Hepatocyte (in vitro differentiated cells): ENCODE measurements around the gene ITK. TPM values are rescaled to one million over a fixed set of nuclear protein-coding genes. Genes with fewer than 3 reads are reported as not detected.

ENCODE experiments used
- DNase-seq: peaks from one replicate; pipeline ENCODE4 v3.0.0-alpha.2; 2016; ENCODE audit warnings: low spot score
- H2AFZ ChIP-seq: fragments of 200-600 bp; sonication (generic); 2 replicates; pipeline ENCODE4 v1.6.0; 2016; ENCODE audit warnings: antibody characterized with exemption, mild to moderate bottlenecking
- H3K27ac ChIP-seq: fragments of 200-600 bp; sonication (generic); 2 replicates; pipeline ENCODE4 v1.5.1; 2016; ENCODE audit warnings: mild to moderate bottlenecking
- H3K27me3 ChIP-seq: fragments of 200-600 bp; sonication (generic); 2 replicates; pipeline ENCODE4 v1.6.1; 2016
- H3K36me3 ChIP-seq: fragments of 200-600 bp; sonication (generic); replicated peaks from 2 replicates; pipeline ENCODE4 v1.5.1; 2016; ENCODE audit warnings: low read depth; ENCODE audit not compliant: insufficient read depth
- H3K4me1 ChIP-seq: fragments of 200-600 bp; sonication (generic); 2 replicates; pipeline ENCODE4 v1.5.1; 2016; ENCODE audit warnings: mild to moderate bottlenecking, moderate library complexity; ENCODE audit not compliant: insufficient read depth
- H3K4me2 ChIP-seq: fragments of 200-600 bp; sonication (generic); 2 replicates; pipeline ENCODE4 v1.6.0; 2016
- H3K4me3 ChIP-seq: fragments of 200-600 bp; sonication (generic); 2 replicates; pipeline ENCODE4 v1.5.1; 2016; ENCODE audit warnings: mild to moderate bottlenecking
- H3K79me2 ChIP-seq: fragments of 200-600 bp; sonication (generic); 2 replicates; pipeline ENCODE4 v1.6.0; 2017; ENCODE audit warnings: mild to moderate bottlenecking
- H3K9me2 ChIP-seq: fragments of 200-600 bp; sonication (generic); replicated peaks from 2 replicates; pipeline ENCODE4 v1.6.0; 2017; ENCODE audit warnings: mild to moderate bottlenecking; ENCODE audit not compliant: insufficient read depth
- H3K9me3 ChIP-seq: fragments of 200-600 bp; sonication (generic); 2 replicates; pipeline ENCODE4 v1.5.1; 2016; ENCODE audit warnings: low read depth, mild to moderate bottlenecking
- H4K20me1 ChIP-seq: fragments of 200-600 bp; sonication (generic); 2 replicates; pipeline ENCODE4 v1.6.0; 2016; ENCODE audit warnings: mild to moderate bottlenecking; ENCODE audit not compliant: insufficient read depth, poor library complexity, severe bottlenecking
- EZH2 ChIP-seq: fragments of 200-600 bp; sonication (generic); IDR thresholded peaks from 2 replicates; pipeline ENCODE4 v1.6.1; 2016; ENCODE audit warnings: antibody characterized with exemption, mild to moderate bottlenecking, borderline replicate concordance
- EZH2phosphoT487 ChIP-seq: fragments of 200-600 bp; sonication (generic); IDR thresholded peaks from one replicate; pipeline ENCODE4 v1.6.1; 2018; ENCODE audit warnings: antibody characterized with exemption, mild to moderate bottlenecking, low read depth, moderate library complexity; ENCODE audit not compliant: unreplicated experiment, severe bottlenecking
- WGBS: methylation state at CpG from one replicate; pipeline ENCODE4 v1.1.6; 2016; ENCODE audit warnings: low lambda C conversion rate; ENCODE audit errors: missing lambda C conversion rate; 5-methylcytosine and 5-hydroxymethylcytosine counted together
- polyA plus RNA-seq: library from polyadenylated mRNA; unstranded; fragments of >200 nt; fragmentation: Nextera tagmentation; extraction: Ambion mirVana; gene quantifications from 2 replicates; pipeline ENCODE4 v1.2.1, GENCODE V29; 2016
- total RNA-seq: library from RNA; depleted of rRNA; stranded (reverse); fragments of >200 nt; gene quantifications from 2 replicates; pipeline ENCODE4 v1.2.3, GENCODE V29; 2014
- TF ChIP-seq, protein P1 (sequence below): fragments of 200-600 bp; sonication (generic); IDR thresholded peaks from 2 replicates; pipeline ENCODE4 v1.5.1; 2016; ENCODE audit warnings: antibody characterized with exemption, mild to moderate bottlenecking; ENCODE audit not compliant: poor library complexity

The ITK gene
- total and polyA plus RNA-seq, 2 experiments from 2014 or later: 0.18 to 0.20 TPM

DNA sequence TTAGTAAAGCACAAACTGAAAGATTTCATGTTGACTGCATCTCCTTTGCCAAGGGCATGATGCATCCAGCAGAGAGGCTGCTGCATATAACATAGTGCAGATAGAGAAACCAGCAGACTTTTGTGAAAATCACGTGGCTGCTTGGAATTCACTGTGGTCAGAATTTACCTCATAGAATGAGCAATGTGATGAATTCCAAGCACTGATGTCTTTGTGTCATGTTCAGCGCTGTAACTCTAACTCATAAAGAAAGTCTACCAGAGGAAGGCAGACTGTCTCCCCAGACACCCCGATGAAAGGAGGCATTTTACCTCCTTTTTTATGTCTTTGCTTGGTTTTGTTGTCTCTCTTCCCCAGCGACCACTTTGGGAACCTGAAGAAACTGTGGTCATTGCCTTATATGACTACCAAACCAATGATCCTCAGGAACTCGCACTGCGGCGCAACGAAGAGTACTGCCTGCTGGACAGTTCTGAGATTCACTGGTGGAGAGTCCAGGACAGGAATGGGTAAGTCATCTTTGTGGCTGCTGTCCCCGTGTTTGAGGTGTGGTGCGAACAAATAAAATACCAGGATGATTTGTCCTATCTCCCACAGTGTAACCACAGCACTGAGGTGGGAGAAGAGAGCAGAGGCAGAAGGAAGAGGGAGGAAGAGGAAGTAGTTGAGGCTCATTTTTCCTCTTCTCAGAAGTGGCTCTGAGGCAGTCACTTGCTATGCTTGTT is 42.0 kb downstream of the ITK start:
- peak; percentile 15 for DNase-seq
- no peak overlapping the region for H3K4me3 ChIP-seq
- WGBS: 89% methylated on average over 10 of the region's 10 CpGs
- H3K27me3 ChIP-seq: no peaks in the 10 kb centered on the region
- no peak for TF ChIP-seq EZH2phosphoT487
- no peak for TF ChIP-seq EZH2
- TF ChIP-seq, protein P1, sequence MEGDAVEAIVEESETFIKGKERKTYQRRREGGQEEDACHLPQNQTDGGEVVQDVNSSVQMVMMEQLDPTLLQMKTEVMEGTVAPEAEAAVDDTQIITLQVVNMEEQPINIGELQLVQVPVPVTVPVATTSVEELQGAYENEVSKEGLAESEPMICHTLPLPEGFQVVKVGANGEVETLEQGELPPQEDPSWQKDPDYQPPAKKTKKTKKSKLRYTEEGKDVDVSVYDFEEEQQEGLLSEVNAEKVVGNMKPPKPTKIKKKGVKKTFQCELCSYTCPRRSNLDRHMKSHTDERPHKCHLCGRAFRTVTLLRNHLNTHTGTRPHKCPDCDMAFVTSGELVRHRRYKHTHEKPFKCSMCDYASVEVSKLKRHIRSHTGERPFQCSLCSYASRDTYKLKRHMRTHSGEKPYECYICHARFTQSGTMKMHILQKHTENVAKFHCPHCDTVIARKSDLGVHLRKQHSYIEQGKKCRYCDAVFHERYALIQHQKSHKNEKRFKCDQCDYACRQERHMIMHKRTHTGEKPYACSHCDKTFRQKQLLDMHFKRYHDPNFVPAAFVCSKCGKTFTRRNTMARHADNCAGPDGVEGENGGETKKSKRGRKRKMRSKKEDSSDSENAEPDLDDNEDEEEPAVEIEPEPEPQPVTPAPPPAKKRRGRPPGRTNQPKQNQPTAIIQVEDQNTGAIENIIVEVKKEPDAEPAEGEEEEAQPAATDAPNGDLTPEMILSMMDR: no peak
- H3K9me3 ChIP-seq: no peaks in the 10 kb centered on the region
- H3K4me2 ChIP-seq: no peak overlapping the region
- H3K27ac ChIP-seq: no peak overlapping the region
- H3K9me2 ChIP-seq: no peaks in the 10 kb centered on the region
- H3K36me3 ChIP-seq: no peaks in the 10 kb centered on the region
- H2AFZ ChIP-seq: no peak overlapping the region
- H4K20me1 ChIP-seq: no peaks in the 10 kb centered on the region
- H3K79me2 ChIP-seq: no peaks in the 10 kb centered on the region
- no peaks in the 10 kb centered on the region for H3K4me1 ChIP-seq

DNA sequence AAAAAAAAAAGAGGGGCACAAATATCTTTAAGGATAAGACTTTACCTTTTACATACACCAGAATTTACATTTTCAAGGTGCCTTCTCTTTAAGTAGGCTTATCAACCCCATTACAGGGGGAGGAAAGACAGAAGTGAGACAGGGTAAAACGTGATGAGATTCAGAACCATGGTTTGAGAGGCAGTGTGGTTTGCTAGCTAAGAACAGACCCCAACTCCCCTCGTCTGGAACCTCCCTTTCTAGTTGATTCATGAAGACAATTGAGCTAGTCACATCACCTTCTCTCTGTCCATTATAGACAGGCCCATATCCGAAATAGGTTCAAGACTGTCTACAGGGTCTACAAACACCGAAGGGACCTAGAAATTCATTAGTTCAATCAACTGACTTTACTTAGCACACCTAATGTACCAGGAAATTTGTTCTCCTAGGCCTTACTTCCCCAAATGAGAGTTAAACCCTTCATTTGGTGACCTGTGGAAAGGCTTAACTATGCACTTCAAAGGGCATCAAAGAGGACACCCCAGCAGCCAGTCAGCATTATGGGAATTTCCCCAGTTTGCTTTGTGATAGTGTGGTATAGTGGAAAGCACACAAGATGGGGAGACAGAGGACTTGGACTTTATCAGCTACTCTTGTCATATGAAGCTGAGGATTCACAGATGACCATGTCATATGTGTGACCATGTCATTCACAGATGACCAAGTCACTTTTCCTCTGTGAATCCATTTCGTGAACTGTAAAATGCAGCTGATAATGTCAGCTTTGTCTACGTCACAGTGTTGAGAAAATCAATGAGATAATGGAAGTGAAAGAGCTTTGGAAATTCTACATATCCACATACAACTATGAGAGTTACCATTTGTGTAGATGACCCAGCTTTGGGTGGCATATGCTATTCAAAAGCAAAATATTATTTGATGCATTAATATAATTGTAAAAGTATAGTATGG is 45.1 kb downstream of the ITK start:
- Histone ChIP-seq H3K27me3 (no peaks in the 10 kb centered on the region), H3K9me2 (no peaks in the 10 kb centered on the region), H3K4me1 (no peaks in the 10 kb centered on the region), H3K9me3 (no peaks in the 10 kb centered on the region), H4K20me1 (no peaks in the 10 kb centered on the region), H3K27ac (no peak overlapping the region), H3K4me2 (no peak overlapping the region), H2AFZ (no peak overlapping the region), H3K79me2 (no peaks in the 10 kb centered on the region), H3K36me3 (no peaks in the 10 kb centered on the region), H3K4me3 (no peak overlapping the region)
- no peak for DNase-seq
- WGBS: 77% methylated on average over 6 of the region's 6 CpGs
- TF ChIP-seq EZH2phosphoT487 (no peak), EZH2 (no peak)
- TF ChIP-seq, protein P1: no peak

DNA sequence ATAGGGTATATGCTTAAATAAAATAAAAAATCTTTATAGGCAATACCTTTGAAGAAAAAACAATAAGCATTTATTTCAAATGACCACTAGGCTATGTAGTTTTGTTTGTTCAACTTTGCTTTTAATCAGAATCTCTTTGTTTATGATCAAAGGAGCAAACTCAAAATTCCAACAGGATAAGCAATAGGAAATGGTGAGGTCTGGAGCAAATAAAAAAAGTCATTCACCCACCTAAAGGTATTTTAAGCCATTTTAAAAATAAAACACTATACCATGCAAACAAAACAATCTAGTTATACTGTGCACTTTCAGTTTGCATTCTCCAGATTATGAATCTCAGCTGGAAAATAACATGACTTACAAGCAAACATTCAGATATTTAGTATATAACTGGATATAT is 50.0 kb downstream of the ITK start:
- Histone ChIP-seq H2AFZ (no peak overlapping the region), H3K4me3 (no peak overlapping the region), H3K9me2 (no peaks in the 10 kb centered on the region), H3K27ac (no peak overlapping the region), H3K4me1 (no peaks in the 10 kb centered on the region), H3K9me3 (no peaks in the 10 kb centered on the region), H3K36me3 (no peaks in the 10 kb centered on the region), H3K79me2 (no peaks in the 10 kb centered on the region), H3K4me2 (no peak overlapping the region), H4K20me1 (no peaks in the 10 kb centered on the region), H3K27me3 (no peaks in the 10 kb centered on the region)
- TF ChIP-seq EZH2: no peak
- TF ChIP-seq, protein P1: no peak
- no peak for TF ChIP-seq EZH2phosphoT487
- DNase-seq: no peak
